HG03097 (cell line): Measurements from ENCODE around the gene ITIH3.

Experiments used
- ATAC-seq: cut with Tn5 transposase; IDR thresholded peaks from one replicate; pipeline ENCODE4 v1.9.1; 2021; ENCODE audit not compliant: unreplicated experiment, low FRiP score

The ITIH3 gene

DNA sequence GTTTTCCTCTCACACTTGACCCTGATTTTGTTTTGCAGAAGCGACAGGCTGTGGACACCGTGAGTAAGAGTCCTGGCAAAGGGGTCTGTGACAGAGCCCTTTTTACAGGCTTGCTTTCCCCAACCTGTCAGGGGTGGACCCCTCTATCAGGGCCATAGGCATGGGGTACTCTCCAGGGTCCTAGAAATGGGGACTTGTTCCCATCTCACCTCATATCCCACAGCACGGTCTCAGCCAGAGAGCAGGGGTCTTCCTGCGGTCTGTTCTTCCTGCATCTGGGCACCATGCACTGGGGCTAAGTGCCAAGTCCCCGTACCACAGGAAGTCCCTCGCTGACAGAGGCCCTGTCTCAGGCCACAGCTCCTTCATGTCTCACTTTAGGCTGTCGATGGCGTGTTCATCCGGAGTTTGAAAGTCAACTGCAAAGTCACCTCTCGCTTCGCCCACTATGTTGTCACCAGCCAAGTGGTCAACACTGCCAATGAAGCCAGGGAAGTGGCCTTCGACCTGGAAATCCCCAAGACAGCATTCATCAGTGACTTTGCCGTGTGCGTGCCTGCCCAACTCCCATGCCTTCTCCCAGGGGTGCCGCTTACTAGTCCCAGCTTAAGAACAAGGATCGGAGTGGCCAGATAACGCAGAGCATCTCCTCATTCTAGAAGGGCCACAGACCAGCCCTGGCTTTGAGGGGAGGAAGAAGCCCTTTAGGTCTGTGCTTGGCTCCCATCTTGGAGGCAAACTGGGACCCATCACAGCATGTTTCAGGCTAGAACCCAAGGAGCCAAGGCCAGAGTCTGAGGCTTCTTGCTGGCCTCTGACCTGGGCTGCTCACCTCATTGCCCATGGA is 16.4 kb upstream of the ITIH3 start:
- no peak for ATAC-seq

DNA sequence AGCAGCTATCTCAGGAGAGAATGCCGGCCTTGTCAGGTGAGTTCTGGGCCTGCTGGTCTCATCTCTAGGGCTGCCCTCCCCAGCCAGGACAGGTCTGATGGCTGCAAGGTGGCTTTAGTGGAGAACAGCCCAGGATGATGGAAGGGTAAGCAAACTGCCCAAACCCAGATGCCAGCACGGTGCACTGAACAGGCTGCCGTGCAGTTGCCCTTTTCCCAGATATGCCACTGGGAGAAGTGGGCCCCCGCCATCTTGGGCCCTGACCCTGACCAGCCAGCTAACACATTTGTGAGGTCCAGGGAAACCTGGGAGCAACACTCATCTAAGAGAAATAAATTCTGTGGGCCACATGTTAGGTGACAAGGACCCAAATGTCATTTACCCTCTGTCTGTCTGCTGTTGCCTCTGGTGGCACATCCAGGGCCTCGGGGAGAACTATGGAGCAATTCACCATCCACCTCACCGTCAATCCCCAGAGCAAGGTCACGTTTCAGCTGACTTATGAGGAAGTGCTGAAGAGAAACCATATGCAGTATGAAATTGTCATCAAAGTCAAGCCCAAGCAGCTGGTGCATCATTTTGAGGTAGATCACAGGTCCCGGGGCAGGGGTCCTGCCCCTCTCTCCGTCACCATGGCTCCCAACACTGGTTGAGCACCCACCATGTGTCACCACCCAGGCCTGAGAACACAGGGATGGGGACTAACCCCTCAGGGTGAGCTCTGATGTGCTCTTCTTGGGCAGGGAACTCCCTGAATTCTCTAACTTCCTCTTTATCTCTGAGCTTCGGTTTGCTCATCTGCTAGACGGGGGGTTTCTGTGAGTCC is 15.4 kb upstream of the ITIH3 start:
- no peak for ATAC-seq

DNA sequence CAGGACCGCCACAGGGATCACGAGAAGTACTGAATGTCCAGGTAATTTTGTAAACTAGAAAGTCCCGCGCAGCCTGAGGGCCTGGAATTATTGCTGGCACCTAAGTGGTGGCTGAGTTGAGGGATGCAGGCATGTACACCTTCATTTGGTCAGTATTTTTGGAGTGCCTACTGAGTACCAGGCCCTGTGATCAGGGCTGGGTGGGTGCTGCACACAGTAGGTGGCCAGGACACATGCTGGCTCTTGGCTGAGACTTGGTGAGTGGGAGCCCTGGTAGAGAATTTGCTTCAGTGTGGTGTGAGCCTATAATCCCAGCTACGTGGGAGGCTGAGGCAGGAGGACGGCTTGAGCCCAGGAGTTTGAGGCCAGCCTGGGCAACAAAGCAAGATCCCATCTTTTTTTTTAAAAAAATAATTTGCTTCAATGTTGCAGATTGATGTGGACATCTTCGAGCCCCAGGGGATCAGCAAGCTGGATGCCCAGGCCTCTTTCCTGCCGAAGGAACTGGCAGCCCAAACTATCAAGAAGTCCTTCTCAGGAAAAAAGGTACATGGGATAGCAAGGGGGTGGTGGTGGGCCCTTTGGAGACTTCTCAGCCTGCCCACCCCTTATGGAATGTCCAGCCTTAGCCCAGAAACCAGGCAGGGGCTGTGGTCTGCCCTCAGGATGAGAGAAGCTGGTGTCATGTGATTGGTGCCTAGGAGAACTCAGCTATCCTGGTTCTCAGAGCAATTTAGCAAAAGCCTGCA is 14.6 kb upstream of the ITIH3 start:
- no peak for ATAC-seq

DNA sequence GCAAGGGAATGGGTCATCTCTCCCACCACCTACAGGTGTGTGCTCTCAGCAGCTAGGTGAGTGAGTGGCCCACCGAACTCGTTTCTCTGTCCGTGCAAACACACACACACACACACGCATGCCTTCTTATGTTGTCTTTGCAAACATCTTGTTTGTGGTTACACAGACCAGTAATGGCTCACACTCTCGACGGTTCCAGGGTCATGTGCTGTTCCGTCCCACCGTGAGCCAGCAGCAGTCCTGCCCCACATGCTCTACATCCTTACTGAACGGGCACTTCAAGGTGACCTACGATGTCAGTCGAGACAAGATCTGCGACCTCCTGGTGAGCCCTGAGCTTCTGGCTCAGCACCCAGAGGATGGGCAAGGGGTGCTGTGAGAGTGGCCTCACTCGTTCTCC is 12.9 kb upstream of the ITIH3 start:
- no peak for ATAC-seq

DNA sequence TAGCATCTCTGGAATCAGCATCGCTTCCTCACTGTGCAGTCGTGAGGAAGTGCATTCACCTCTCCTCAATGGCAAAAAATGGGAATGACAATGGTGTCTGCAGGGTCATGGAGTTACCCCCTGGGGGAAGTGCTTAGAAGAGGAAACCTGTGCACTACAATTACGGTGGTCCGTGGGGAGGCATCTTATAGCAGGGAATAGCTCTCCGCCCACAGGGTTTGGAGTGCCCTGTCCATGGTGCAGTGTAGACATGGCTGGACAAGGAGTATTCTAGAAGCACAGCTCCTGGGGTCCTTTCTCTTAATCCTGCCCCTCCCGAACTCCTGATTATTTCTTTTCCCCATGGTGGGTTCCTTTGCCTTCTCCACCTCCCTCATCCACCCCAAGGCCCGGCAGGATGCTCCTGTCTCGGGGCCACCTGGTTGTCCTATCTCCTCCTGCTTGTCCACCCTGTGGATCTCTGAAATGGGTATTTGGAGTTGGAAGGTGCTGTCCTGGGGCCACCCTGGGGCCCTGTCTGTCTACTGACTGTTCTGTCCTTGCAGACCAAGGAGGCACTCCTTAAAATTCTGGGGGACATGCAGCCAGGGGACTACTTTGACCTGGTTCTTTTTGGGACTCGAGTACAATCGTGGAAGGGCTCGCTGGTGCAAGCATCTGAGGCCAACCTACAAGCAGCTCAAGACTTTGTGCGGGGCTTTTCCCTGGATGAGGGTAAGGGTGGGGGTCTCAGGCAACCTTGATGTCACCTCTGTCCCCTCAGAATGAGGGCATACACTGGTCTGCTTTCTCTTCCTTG is 12.0 kb upstream of the ITIH3 start:
- no peak for ATAC-seq

DNA sequence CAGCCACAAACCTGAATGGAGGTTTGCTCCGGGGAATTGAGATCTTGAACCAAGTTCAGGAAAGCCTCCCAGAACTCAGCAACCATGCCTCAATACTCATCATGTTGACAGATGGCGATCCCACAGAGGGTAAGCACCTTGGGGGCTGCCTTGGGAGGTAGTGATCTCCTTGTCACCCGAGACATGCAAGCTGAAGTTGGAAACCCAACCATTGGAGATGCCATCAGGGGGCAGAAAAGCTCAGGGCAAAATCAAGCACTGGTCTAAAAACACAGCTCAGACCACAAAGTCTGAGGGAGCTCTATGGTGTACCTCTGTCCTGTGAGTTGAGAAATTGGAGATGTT is 11.4 kb upstream of the ITIH3 start:
- no peak for ATAC-seq

DNA sequence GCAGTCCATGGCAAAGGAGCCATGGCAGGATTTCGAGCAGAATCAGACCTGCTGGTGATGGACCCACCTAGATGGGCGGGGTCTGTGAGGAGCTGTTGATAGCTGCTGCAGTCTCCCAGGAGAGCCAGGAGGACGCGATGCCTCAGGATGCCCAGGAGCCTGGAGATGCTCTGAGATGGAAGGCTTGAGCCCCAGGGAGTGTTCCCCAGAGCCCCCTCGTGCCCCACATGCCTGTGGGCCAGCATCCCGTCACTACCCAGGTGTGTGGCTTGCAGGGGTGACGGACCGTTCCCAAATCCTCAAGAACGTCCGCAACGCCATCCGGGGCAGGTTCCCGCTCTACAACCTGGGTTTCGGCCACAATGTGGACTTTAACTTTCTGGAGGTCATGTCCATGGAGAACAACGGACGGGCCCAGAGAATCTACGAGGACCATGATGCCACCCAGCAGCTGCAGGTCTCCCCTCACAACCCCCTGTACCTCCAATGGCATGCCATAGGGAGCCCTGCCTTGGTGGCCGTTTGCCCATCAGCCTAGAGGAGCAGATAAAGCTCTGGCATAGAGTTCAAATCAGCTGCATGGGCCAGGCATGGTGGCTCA is 10.5 kb upstream of the ITIH3 start:
- ATAC-seq = no peak

DNA sequence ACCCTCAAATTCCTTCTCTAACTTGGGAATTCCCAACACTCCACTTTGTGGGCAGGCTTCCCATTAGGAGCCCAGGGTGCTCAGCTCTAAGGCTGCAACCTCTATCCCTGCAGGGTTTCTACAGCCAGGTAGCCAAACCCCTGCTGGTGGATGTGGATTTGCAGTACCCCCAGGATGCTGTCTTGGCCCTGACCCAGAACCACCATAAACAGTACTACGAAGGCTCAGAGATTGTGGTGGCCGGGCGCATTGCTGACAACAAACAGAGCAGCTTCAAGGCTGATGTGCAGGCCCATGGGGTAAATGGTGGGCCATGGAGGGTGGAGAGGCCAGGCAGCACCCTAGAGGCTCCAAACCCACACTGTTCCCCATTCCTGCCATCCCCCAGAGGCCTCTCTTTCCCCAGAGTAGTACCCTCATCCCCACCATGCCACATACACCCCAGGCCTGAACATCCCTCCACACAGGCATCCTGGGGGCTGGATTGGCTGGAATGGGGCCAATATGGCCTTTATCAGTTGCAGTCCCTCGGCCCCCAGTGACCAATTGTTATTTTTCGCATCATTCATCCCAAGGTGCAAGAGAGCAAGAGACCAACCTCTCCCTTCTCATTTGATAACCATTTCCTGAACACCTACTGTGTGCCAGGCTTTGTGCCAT is 9.5 kb upstream of the ITIH3 start:
- ATAC-seq = no peak

DNA sequence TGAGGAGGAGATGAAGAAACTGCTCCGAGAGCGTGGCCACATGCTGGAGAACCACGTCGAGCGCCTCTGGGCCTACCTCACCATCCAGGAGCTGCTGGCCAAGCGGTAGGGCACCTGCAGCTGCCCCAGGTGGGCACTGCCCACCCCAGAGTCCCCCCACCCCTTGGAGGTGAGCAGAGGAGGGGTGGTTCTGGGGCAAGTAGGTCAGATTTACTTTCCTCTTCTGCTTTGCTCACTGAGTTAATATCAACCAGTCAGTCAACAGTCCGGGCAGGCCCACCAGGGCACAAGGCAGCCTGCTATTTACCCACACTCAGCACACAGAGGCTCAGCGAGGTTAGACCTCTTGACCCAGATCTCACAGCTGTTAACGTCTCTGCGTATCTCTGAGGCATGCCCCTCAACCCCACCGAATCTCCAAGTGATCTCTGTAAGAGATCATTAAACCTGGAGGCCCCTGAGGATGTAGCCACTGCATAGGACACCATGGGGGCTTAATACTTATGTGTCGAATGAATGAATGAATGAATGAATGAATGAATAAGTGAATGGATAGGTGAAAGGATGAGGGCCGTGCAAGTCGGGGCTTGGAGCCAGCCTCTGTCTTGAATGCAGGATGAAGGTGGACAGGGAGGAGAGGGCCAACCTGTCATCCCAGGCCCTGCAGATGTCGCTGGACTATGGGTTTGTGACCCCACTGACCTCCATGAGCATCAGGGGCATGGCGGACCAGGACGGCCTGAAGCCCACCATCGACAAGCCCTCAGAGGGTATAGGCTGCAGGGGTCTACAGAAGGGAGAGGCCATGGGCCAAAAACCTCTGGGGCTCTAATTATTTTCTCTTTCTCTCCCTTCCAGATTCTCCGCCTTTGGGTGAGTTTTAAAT is 8.0 kb upstream of the ITIH3 start:
- ATAC-seq = no peak

DNA sequence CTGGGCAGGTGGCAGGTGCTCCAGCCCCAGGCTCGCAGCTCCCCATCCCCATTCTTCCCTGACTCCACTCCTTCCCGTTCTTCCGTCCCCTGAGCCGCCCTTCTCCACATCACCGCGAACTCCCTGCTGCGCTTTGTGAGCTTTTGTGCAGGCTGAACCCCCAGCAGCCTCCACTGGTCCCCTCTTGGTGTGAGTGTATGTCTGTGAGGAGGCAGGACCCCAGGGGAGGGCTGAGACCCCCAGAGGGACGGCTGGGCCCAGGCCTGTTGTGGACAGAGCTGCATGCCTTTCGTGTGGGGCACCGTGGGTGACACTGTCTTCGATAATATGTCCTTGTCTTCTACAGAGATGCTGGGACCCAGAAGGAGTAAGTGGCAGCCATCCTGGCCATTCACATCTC is 7.3 kb upstream of the ITIH3 start:
- no peak for ATAC-seq

DNA sequence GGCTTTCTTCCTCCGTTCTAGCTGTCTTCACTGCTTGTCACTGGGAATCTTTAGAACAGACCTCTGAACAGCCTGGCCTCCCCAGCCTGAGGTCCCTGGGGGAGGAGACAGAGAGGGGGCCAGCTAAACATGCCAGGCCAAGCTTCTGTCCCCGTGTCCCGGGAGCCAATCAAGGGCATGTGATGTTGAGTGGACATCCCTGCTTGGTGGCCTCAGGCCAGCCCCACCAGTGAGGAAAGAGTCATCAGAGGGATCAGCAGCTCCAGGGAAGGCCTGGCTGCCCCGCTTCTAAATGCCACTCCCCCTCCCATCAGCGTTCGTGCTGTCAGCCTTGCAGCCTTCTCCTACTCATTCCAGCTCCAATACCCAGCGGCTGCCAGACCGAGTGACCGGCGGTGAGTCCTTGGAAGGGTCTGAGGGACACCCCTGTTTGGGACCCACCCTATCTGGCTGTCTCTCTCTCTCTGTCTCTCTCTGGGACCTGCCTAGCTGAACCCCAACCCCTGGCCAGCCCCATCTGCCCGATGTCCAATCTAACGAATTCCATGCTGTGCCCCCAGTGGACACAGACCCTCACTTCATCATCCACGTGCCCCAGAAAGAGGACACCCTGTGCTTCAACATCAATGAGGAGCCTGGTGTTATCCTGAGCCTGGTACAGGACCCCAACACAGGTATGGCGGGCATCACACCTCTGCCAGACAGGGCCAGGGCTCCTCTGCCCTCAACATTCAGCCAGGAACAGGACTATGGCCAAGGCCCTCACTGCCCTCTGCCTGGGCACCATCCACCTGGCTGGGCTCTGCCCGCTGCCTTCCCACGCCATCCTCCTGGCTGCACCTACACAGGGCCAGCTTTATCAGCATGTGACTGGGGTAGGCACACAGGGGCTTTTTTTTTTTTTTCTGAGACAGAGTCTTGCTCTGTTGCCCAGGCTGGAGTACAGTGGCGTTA is 6.6 kb upstream of the ITIH3 start:
- ATAC-seq = no peak

DNA sequence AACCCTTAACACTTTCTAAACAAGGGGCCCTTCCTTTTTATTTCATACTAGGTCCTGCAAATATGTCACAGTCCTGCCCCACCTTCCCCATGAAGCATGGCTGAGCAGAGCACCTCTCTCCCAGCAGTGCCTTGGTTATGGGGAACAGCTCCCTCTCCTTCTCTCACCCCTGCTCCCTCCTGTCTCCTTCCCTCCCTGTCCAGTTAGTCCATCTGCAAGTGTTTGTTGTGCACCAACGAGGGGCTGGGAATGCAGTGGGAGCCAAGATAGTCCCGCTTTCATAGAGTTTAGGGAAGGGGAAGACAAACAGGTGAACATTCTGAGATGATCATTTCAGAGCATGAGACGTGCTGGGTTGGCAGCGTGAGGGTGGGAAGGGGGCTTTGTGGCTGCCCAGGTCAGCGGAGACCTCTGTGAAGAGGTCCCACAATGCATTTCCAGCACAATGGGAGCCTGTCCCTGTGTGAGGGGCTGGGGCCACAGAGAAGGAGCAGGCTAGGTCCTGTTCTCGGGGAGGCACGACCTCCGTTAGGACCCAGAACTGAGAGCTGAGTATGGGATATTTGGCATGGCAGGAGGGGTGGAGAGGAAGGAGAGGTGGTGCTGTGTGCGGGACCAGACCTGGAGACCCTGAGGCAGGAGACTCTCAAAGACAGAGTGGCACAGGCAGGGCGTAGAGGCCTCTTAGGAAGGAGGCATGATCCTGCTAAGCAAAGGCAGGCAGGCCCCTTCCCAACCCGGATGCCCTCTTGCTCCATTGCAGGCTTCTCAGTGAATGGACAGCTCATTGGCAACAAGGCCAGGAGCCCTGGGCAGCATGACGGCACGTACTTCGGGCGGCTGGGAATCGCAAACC is 5.5 kb upstream of the ITIH3 start:
- no peak for ATAC-seq

DNA sequence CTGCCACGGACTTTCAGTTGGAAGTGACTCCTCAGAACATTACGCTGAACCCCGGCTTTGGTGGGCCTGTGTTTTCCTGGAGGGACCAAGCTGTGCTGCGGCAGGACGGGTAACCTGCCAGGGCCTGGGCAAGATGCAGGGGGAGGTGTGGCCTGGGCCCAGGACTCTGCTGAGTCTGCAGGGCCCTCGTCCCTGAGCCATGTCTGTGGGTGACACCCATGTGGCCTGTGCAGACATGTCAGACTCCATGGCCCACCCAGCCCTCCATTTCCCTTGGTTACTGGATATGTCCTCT is 4.9 kb upstream of the ITIH3 start:
- ATAC-seq = no peak

DNA sequence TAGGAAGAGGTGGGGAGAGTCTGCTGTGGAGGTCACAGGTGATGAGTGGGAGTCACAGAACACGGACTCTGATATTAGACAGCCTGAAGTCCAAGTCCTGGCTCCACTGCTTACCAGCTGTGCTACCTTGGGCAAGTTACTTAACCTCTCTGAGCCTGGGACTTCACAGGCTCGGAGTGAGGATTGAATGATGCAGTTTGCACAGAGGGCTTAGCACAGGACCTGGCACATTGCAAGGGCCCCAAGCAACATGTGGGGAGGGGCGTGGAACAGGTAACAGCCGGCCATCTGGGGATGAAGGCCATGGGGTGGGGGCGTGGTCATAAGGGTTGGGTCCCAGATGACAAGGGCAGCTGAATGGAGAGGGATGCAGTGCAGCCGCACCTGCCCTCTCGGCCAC is 4.3 kb upstream of the ITIH3 start:
- ATAC-seq = no peak

DNA sequence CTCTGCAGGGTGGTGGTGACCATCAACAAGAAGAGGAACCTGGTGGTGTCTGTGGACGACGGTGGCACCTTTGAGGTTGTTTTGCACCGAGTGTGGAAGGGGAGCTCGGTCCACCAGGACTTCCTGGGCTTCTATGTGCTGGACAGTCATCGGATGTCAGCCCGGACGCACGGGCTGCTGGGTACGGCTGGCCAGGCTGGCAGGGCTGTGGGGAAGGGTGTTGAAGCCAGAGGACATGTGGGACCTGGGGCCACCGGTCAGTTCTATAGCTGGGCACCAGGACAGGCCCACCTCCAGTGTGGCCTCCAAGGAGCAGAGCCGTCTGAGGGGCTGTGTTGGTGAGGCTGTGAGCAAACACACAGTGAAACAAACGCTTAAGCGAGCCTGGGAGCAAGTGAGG is 3.9 kb upstream of the ITIH3 start:
- ATAC-seq = no peak

DNA sequence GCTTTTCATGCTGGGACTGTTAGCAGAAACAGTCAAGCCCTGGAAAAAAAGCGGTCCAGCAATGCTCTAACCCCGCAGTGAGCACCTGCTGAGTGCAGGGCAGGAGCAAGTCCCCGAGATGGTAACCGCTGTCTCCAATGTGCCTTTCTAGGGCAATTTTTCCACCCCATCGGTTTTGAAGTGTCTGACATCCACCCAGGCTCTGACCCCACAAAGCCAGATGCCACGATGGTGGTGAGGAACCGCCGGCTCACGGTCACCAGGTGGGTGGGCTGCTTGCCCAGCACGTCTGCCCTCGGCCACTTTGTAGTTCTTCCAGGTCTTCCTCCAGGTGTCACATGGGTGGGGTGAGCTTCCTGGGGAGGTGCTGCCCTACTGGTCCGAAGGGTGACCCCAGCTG is 3.2 kb upstream of the ITIH3 start:
- ATAC-seq = no peak

DNA sequence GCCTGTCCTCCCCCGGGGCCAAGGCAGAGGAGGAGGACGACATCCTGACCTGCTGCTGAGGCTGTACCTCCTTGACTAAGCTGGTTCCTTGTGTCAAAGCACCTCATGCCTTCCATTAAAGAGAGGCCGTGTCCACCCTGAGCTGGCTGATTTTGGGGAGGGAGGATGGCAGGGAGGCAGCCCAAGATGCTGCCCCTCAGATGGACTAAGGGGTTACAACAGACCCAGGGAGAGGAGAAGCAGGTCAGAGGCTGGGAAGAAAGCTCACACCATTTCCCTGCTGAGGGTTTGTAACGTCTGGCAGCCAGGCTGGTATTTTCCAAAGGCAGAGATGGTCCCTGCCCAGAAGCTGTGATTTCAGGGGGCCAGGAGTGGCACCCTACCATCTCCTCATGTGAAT is 2.7 kb upstream of the ITIH3 start:
- ATAC-seq = no peak
